K562 (cell line): ENCODE measurements around the gene DCDC2.

Source experiments
- ASH1L ChIP-seq: fragments of 450-650 bp; IDR thresholded peaks from 2 replicates; pipeline ENCODE4 v1.6.1; 2018; ENCODE audit warnings: borderline replicate concordance, mild to moderate bottlenecking, low read depth; ENCODE audit not compliant: partially characterized antibody
- ATF1 ChIP-seq, 2 experiments: fragments of 450-650 bp in 1 of 2; IDR thresholded peaks; 2 replicates each; pipeline ENCODE4 v1.6.1; 2016; ENCODE audit warnings: missing compliant biosample characterization in 1 of 2, missing genetic modification characterization in 1 of 2
- MGA ChIP-seq: fragments of 450-650 bp; IDR thresholded peaks from 2 replicates; pipeline ENCODE4 v1.6.1; 2016; ENCODE audit warnings: mild to moderate bottlenecking, moderate library complexity
- ZNF134 ChIP-seq: fragments of 250-450 bp; sonication (Bioruptor Pico); conservative IDR thresholded peaks from 2 replicates; pipeline ENCODE4 v1.4.0; 2020
- TF ChIP-seq, protein P1 (sequence below): fragments of 200-800 bp; sonication (Bioruptor generic); IDR thresholded peaks from 2 replicates; pipeline ENCODE4 v1.6.1; 2016; ENCODE audit warnings: missing genetic modification characterization, missing compliant biosample characterization
- TF ChIP-seq, protein P2 (sequence below), 3 experiments: IDR thresholded peaks in 2 of 3; conservative IDR thresholded peaks in 1 of 3; 2 replicates each; pipeline ENCODE4 v1.5.1; 2011 to 2012; ENCODE audit warnings: low read length in 3 of 3, mild to moderate bottlenecking in 3 of 3, control low read depth in 2 of 3, improper control_type of control experiment in 1 of 3, inconsistent platforms in 1 of 3, low read depth in 1 of 3, mixed read lengths in 1 of 3, moderate library complexity in 1 of 3; ENCODE audit not compliant: insufficient read depth in 2 of 3

DNA sequence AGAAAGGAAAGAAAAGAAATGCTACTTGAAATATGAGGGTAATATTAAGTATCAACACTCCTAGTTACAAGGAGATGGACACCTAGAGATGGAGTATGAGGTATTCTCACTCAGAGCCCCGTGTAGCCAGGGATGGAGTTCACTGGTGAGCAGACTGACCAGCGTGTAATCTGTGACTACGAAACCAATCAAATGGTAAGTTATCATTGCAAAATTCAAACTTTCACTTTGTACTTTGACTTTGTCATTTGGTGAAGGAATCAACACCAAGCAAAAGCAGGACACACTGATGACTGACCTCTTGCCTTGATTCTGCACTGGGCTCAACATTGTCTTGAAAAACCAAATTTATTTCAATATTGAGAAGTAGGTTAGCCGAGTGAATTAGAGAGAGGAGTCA is 51.8 kb downstream of the DCDC2 start:
- TF ChIP-seq MGA, result no peak
- TF ChIP-seq, protein P1, sequence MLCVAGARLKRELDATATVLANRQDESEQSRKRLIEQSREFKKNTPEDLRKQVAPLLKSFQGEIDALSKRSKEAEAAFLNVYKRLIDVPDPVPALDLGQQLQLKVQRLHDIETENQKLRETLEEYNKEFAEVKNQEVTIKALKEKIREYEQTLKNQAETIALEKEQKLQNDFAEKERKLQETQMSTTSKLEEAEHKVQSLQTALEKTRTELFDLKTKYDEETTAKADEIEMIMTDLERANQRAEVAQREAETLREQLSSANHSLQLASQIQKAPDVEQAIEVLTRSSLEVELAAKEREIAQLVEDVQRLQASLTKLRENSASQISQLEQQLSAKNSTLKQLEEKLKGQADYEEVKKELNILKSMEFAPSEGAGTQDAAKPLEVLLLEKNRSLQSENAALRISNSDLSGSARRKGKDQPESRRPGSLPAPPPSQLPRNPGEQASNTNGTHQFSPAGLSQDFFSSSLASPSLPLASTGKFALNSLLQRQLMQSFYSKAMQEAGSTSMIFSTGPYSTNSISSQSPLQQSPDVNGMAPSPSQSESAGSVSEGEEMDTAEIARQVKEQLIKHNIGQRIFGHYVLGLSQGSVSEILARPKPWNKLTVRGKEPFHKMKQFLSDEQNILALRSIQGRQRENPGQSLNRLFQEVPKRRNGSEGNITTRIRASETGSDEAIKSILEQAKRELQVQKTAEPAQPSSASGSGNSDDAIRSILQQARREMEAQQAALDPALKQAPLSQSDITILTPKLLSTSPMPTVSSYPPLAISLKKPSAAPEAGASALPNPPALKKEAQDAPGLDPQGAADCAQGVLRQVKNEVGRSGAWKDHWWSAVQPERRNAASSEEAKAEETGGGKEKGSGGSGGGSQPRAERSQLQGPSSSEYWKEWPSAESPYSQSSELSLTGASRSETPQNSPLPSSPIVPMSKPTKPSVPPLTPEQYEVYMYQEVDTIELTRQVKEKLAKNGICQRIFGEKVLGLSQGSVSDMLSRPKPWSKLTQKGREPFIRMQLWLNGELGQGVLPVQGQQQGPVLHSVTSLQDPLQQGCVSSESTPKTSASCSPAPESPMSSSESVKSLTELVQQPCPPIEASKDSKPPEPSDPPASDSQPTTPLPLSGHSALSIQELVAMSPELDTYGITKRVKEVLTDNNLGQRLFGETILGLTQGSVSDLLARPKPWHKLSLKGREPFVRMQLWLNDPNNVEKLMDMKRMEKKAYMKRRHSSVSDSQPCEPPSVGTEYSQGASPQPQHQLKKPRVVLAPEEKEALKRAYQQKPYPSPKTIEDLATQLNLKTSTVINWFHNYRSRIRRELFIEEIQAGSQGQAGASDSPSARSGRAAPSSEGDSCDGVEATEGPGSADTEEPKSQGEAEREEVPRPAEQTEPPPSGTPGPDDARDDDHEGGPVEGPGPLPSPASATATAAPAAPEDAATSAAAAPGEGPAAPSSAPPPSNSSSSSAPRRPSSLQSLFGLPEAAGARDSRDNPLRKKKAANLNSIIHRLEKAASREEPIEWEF, result no peak
- TF ChIP-seq ZNF134 (CRISPR knock-in tag), result no peak
- no peak for TF ChIP-seq ASH1L
- TF ChIP-seq, protein P2, sequence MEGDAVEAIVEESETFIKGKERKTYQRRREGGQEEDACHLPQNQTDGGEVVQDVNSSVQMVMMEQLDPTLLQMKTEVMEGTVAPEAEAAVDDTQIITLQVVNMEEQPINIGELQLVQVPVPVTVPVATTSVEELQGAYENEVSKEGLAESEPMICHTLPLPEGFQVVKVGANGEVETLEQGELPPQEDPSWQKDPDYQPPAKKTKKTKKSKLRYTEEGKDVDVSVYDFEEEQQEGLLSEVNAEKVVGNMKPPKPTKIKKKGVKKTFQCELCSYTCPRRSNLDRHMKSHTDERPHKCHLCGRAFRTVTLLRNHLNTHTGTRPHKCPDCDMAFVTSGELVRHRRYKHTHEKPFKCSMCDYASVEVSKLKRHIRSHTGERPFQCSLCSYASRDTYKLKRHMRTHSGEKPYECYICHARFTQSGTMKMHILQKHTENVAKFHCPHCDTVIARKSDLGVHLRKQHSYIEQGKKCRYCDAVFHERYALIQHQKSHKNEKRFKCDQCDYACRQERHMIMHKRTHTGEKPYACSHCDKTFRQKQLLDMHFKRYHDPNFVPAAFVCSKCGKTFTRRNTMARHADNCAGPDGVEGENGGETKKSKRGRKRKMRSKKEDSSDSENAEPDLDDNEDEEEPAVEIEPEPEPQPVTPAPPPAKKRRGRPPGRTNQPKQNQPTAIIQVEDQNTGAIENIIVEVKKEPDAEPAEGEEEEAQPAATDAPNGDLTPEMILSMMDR (IDR thresholded peaks at IDR 0.05 in 2 of 3, conservative IDR thresholded peaks at IDR 0.05 in 1 of 3; ENCODE audit: insufficient read depth in 2 of 3, low read depth in 1 of 3, low read length in 3 of 3), result no peak
- no peak for TF ChIP-seq ATF1 (CRISPR knock-in tag; IDR thresholded peaks at IDR 0.05)
- no peak for TF ChIP-seq ATF1 (tag; IDR thresholded peaks at IDR 0.05)
